Measurements from ENCODE around the gene SLC6A15.

Gene SLC6A15

DNA sequence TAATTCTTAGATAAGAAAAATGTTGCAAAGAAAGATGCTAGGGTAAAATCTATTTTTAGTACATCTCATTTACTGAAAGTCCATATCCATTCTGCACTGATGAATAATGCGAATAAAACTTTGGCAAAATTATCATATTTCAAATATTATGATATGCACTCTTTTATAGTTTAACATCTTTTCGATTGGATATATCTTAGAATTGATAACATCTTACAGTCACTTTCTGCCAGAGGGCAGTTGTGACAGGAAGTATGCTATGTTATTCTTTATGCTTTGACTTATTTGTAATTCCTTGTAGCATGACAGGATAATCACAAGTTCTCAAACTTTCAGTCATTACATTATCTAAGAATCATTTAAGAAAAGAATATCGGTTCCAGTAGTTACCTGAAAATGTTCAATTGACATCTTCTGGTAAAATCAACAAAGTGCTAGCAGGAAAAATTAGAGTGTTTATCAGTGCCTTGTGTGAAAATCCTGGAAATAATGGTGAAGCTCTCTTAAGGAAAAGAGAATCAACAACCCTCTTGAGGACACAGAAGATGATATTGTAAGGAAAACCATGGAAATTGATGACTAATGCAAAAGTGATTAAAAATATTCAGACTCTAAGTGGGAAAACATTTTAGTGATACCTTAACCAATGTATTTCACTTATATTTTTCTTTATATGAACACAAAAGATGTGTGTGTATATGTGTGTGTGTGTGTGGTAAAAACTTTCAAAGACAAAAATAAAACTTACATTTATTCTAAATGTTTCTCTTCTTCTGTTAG, 95.5 kb downstream of the SLC6A15 start:
- TF ChIP-seq CTCF (IDR thresholded peaks at IDR 0.05; ENCODE audit: extremely low read depth, missing control alignments) = no peak
- no peak for DNase-seq (ENCODE audit: low spot score)

GRCh38 chr12:84814664-84815245, 97.8 kb downstream of the SLC6A15 start:
- no peak for DNase-seq (ENCODE audit: low spot score)
- TF ChIP-seq CTCF (IDR thresholded peaks at IDR 0.05; ENCODE audit: extremely low read depth, missing control alignments) = no peak

DNA sequence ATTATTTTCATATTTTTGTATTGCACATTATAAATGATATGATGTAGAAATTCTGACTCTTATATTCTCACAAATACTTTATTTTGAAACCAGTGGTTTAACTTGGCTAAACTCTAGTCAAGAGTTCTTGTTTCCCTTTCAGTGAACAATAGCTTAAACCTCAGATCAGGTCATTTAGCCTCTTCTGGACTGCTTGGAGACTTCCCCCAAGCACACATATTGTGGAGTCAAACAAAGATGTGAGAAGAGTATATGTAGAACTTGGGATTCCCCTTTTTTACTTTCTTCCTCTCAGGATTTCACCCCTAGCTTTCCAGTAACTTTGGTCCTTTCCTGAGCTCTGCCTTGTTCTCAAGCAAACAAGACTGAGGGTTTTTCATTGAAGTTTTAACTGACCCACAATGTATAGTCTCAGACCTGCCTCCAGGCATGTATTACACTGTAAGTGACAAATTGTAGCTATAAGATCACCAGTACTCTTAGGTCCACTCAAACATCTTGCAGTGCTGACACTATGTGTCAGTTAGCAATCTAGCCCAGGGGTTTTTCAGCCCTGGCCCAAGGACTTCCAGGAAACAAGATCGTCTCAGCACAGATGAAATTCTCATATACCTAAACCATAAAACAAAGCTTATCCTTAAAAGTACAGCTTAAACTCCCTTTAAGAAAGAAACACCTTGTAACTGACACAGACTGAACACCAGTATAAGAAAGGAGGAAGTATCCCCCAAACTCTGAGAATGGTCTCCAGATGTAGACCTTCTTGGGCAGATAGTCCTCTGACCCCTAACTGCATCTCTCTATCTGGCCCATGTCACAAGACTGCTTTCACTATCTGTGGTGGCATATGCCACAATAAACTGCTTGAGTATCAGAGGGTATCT, 98.6 kb downstream of the SLC6A15 start:
- no peak for DNase-seq (ENCODE audit: low spot score)
- TF ChIP-seq CTCF (IDR thresholded peaks at IDR 0.05; ENCODE audit: extremely low read depth, missing control alignments) = no peak

DNA sequence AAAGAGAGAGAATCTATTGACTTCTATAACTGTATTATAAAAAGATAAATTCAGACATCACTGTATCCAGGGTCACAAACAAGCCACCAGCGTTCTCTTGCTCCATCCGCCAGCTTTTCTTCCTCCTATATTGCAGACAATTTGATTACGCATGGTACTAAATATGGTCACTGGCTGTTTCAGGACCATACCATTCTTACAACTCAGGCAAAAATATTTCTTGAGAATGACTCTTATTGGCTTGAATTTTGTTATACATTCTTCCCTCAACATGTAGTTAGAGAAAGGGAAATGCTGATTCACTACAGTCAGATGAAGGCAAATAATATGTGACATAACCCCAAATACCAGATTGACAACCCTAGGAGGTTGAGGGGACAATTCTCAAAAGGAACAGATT, 101.3 kb downstream of the SLC6A15 start:
- TF ChIP-seq CTCF (IDR thresholded peaks at IDR 0.05; ENCODE audit: extremely low read depth, missing control alignments) = no peak
- no peak for DNase-seq (ENCODE audit: low spot score)

DNA sequence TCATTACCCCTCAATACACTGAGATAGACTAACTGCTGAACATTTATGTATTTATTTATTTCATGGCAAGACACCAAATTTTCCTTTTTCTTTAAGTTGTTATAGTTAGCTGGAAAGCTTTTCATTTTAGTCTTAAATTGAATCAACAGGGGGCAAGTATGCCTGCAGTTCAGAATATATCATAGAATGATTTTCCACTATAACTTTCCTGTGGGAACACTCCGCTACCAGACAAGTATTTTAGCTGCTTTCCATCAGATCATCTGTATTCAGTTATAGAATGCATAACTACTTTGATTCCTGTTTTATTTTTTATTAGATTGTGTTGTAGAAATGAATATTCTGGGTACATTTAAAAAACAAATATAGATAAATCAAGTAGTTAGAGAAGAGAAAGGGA, 102.0 kb downstream of the SLC6A15 start:
- no peak for DNase-seq (ENCODE audit: low spot score)
- TF ChIP-seq CTCF (IDR thresholded peaks at IDR 0.05; ENCODE audit: extremely low read depth, missing control alignments) = no peak
